K562 (cell line): ENCODE results near the gene TSPAN16. TPM values are rescaled to one million over a fixed set of nuclear protein-coding genes. Genes with fewer than 3 reads are reported as not detected.
"Not testable (repeated sequence)": the region's sequence is repeated elsewhere in the genome, so short reads cannot be mapped to it uniquely, and the experiment has no call there.

Experiments used
- ATAC-seq: fragments of 200-7000 bp; cut with Tn5 transposase; 3 replicates; pipeline ENCODE4 v1.9.1; 2020; ENCODE audit warnings: moderate library complexity
- BruUV-seq: library from RNA; stranded (reverse); fragments of 400-500 nt; replicated peaks from 2 replicates; lab custom pipeline; 2021; lab: Mats Ljungman, UMichigan
- CTCF ChIA-PET: fragments of 300-600 bp; formaldehyde crosslinking; extraction: SDS; loops from one replicate; lab custom pipeline; 2021; ENCODE audit warnings: low intra/inter-chr PET ratio; lab: Yijun Ruan, JAX
- POLR2A ChIA-PET: fragments of 300-600, 350-650 bp; sonication (Branson Sonifier 250); formaldehyde crosslinking; extraction: SDS; loops from one replicate; lab custom pipeline; 2021; ENCODE audit warnings: antibody characterized with exemption, inconsistent platforms; lab: Yijun Ruan, JAX
- DNase-seq, 4 experiments: peaks; one replicate each; pipeline versions ENCODE4 v3.0.0 to v3.0.0-alpha.2; 2011 to 2018; ENCODE audit warnings: low spot score in 3 of 4, mixed read lengths in 3 of 4; ENCODE audit errors: extremely low read depth in 1 of 4
- FAIRE-seq: peaks from 2 replicates; lab custom pipeline; 2011; peaks lifted over from hg19 to GRCh38; lab: Jason Lieb, UNC
- H2AFZ ChIP-seq: 2 replicates; pipeline ENCODE4 v1.6.0; 2011; ENCODE audit warnings: low read depth, low read length, control low read depth, inconsistent platforms
- H3K27ac ChIP-seq: fragments of 200-600 bp; 3 replicates; pipeline ENCODE4 v1.8.0; 2011; ENCODE audit warnings: low read depth, mild to moderate bottlenecking, control low read depth, inconsistent platforms, low read length, moderate library complexity, mixed read lengths; ENCODE audit errors: extremely low read depth
- H3K27me3 ChIP-seq, 2 experiments: fragments of 300-600 bp in 1 of 2; 2 replicates in 1 of 2; 3 replicates in 1 of 2; pipeline versions ENCODE4 v1.6.0 to v1.8.0; 2011; ENCODE audit warnings: inconsistent platforms in 2 of 2, low read length in 2 of 2, mild to moderate bottlenecking in 1 of 2, mixed read lengths in 1 of 2, moderate library complexity in 1 of 2; ENCODE audit not compliant: control insufficient read depth in 2 of 2, insufficient read depth in 2 of 2
- H3K36me3 ChIP-seq: fragments of 300-600 bp; 3 replicates; pipeline ENCODE4 v1.8.0; 2011; ENCODE audit warnings: mild to moderate bottlenecking, low read length, inconsistent platforms; ENCODE audit not compliant: control insufficient read depth, insufficient read depth
- H3K4me1 ChIP-seq, 2 experiments: fragments of 200-600 bp in 1 of 2; replicated peaks in 1 of 2; 2 replicates in 1 of 2; 3 replicates in 1 of 2; pipeline versions ENCODE4 v1.5.1 to v1.8.0; 2011; ENCODE audit warnings: inconsistent platforms in 2 of 2, low read length in 2 of 2, mild to moderate bottlenecking in 1 of 2, mixed read lengths in 1 of 2, moderate library complexity in 1 of 2; ENCODE audit not compliant: control insufficient read depth in 2 of 2, insufficient read depth in 2 of 2
- H3K4me2 ChIP-seq: 2 replicates; pipeline ENCODE4 v1.6.1; 2011; ENCODE audit warnings: low read length, control low read depth, inconsistent platforms, mixed read lengths; ENCODE audit not compliant: insufficient read depth
- H3K4me3 ChIP-seq: fragments of 200-600 bp; sonication (generic), shearing (Covaris generic); 2 replicates; pipeline ENCODE4 v1.5.1; 2016; ENCODE audit warnings: control low read depth, inconsistent platforms
- H3K79me2 ChIP-seq: fragments of 200-600 bp; 3 replicates; pipeline ENCODE4 v1.8.0; 2011; ENCODE audit warnings: low read length, inconsistent platforms; ENCODE audit not compliant: control insufficient read depth, insufficient read depth
- H3K9ac ChIP-seq, 2 experiments: 2 replicates each; pipeline versions ENCODE4 v1.6.0 to v1.6.1; 2011; ENCODE audit warnings: low read depth in 2 of 2, low read length in 2 of 2, control low read depth in 1 of 2, inconsistent platforms in 1 of 2, mild to moderate bottlenecking in 1 of 2, mixed read lengths in 1 of 2; ENCODE audit not compliant: insufficient read depth in 1 of 2
- H3K9me1 ChIP-seq: one replicate; pipeline ENCODE4 v1.6.0; 2011; ENCODE audit warnings: inconsistent platforms, mild to moderate bottlenecking, low read length, moderate library complexity; ENCODE audit not compliant: control insufficient read depth, insufficient read depth
- H3K9me3 ChIP-seq: replicated peaks from 2 replicates; pipeline ENCODE4 v1.5.1; 2011; ENCODE audit warnings: low read depth, low read length, inconsistent platforms; ENCODE audit not compliant: control insufficient read depth, insufficient read depth
- H4K20me1 ChIP-seq: replicated peaks from 2 replicates; pipeline ENCODE4 v1.6.1; 2011; ENCODE audit warnings: low read length, inconsistent platforms, mixed read lengths; ENCODE audit not compliant: control insufficient read depth, insufficient read depth
- KLF16 ChIP-seq: IDR thresholded peaks from 2 replicates; pipeline ENCODE4 v1.6.1; 2016; ENCODE audit warnings: antibody characterized with exemption
- SMARCE1 ChIP-seq: fragments of 450-650 bp; IDR thresholded peaks from 2 replicates; pipeline ENCODE4 v1.7.1; 2016; ENCODE audit warnings: mild to moderate bottlenecking
- ZNF121 ChIP-seq: sonication (generic); formaldehyde crosslinking; conservative IDR thresholded peaks from 2 replicates; pipeline ENCODE4 v1.8.0; 2022; ENCODE audit warnings: missing genetic modification reagents
- WGBS: fragments of 100-300 bp; shearing (Covaris generic); methylation state at CpG from one replicate; pipeline ENCODE4 v1.1.6; 2016; ENCODE audit warnings: low coverage, mixed read lengths; ENCODE audit not compliant: insufficient coverage; ENCODE audit errors: missing lambda C conversion rate; 5-methylcytosine and 5-hydroxymethylcytosine counted together
- in situ Hi-C: fragments of 300-500 bp; cut with MboI; formaldehyde crosslinking; loops from 4 replicates; pipeline ENCODE4 v1.15.0; 2018; ENCODE audit warnings: inconsistent platforms, mixed read lengths
- intact Hi-C: fragments of 100-400 bp; cut with micrococcal nuclease; formaldehyde crosslinking; loops from 2 replicates; pipeline ENCODE4 v1.14.2; 2022
- polyA plus RNA-seq, 8 experiments: library from polyadenylated mRNA; depleted of rRNA in 4 of 8; stranded (reverse) in 5 of 8; unstranded in 3 of 8; fragments of >200 nt; fragmentation: Nextera tagmentation in 2 of 8; fragmentation: Illumina TruSeq in 1 of 8; extraction: Ambion mirVana in 2 of 8; extraction: Trizol in 1 of 8; gene quantifications; 2 replicates each; pipeline versions ENCODE4 v1.2.1 to v1.2.3, GENCODE V29; 2011 to 2014; ENCODE audit warnings: inconsistent platforms in 1 of 8, missing spikeins in 1 of 8
- total RNA-seq, 7 experiments: library from RNA; depleted of rRNA in 6 of 7; stranded (reverse); fragments of >200 nt in 6 of 7; fragmentation: Illumina TruSeq in 2 of 7; extraction: Trizol in 2 of 7; gene quantifications; 2 replicates each; pipeline versions ENCODE4 v1.2.1 to v1.2.3, GENCODE V29; 2011 to 2021; ENCODE audit warnings: low replicate concordance in 1 of 7
- TF ChIP-seq, protein P1 (sequence below), 2 experiments: fragments of 450-650 bp; formaldehyde crosslinking in 1 of 2; IDR thresholded peaks; 2 replicates each; pipeline versions ENCODE4 v1.4.0 to v1.6.1; 2014 to 2020; ENCODE audit warnings: mild to moderate bottlenecking in 2 of 2, borderline replicate concordance in 1 of 2, low read depth in 1 of 2

TSPAN16 gene
- total and polyA plus RNA-seq, 9 of the 15 experiments (the other 6 are each of a cell fraction or from before 2014, with no cell fraction given), result not detected

DNA sequence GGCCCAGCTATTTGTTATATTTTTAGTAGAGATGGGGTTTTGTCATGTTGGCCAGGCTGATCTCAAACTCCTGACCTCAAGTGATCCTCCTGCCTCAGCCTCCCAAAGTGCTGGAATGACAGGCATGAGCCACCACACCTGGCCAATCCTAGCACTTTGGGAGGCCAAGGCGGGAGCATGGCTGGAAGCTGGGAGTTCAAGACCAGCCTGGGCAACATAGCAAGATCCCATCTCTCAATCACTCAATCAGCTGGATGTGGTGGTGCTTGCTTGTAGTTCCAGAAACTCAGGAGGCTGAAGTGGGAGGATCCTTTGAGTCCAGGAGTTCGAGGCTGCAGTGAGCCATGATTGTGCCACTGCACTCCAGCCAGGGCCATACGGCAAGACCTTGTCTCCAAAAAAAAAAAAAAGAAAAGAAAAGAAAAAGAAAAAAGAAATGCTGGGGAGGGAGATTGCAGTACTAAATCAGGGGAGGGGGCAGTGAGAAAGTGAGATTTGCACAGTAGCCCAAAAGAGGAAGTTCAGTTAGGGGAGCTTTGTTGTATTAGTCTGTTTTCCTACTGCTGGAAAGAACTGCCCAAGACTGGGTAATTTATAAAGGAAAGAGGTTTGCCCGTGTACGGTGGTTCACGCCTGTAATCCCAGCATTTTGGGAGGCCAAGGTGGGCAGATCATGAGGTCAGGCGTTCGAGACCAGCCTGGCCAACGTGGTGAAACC, 24.5 kb downstream of the TSPAN16 start:
- POLR2A ChIA-PET, result interaction anchor here (0.5 kb wide), 1 partner anchor 1248 kb away, joined by 4 read pairs; no protein-coding TSS in a partner anchor

More for the DNA sequence above, 24.5 kb downstream of the TSPAN16 start:
- H3K27ac ChIP-seq, DNase-seq, H3K27me3 ChIP-seq, H2AFZ ChIP-seq, H4K20me1 ChIP-seq, H3K9ac ChIP-seq, H3K79me2 ChIP-seq, CTCF ChIA-PET, FAIRE-seq, ATAC-seq, in situ Hi-C loops: not testable (repeated sequence)
- TF ChIP-seq ZNF121 (CRISPR knock-in tag) (peak; percentile 94), SMARCE1 (peak; percentile 46; the same call in 1 of the 2 replicates), KLF16 (0 out of 2 replicates have a peak, but pooled peaks have one; percentile 18)
- TF ChIP-seq, protein P1, sequence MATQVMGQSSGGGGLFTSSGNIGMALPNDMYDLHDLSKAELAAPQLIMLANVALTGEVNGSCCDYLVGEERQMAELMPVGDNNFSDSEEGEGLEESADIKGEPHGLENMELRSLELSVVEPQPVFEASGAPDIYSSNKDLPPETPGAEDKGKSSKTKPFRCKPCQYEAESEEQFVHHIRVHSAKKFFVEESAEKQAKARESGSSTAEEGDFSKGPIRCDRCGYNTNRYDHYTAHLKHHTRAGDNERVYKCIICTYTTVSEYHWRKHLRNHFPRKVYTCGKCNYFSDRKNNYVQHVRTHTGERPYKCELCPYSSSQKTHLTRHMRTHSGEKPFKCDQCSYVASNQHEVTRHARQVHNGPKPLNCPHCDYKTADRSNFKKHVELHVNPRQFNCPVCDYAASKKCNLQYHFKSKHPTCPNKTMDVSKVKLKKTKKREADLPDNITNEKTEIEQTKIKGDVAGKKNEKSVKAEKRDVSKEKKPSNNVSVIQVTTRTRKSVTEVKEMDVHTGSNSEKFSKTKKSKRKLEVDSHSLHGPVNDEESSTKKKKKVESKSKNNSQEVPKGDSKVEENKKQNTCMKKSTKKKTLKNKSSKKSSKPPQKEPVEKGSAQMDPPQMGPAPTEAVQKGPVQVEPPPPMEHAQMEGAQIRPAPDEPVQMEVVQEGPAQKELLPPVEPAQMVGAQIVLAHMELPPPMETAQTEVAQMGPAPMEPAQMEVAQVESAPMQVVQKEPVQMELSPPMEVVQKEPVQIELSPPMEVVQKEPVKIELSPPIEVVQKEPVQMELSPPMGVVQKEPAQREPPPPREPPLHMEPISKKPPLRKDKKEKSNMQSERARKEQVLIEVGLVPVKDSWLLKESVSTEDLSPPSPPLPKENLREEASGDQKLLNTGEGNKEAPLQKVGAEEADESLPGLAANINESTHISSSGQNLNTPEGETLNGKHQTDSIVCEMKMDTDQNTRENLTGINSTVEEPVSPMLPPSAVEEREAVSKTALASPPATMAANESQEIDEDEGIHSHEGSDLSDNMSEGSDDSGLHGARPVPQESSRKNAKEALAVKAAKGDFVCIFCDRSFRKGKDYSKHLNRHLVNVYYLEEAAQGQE (IDR thresholded peaks at IDR 0.05; ENCODE audit: borderline replicate concordance), result peak; percentile 44; the same call in 1 of the 2 replicates
- TF ChIP-seq, protein P1 (CRISPR knock-in tag; IDR thresholded peaks at IDR 0.05; ENCODE audit: low read depth), result not testable (repeated sequence)
- TF ChIP-seq, all 486 proteins: peak for 4; not testable (repeated sequence) for 482
- BruUV-seq, H3K9me1 ChIP-seq, intact Hi-C loops, H3K36me3 ChIP-seq, H3K4me3 ChIP-seq, H3K9me3 ChIP-seq, H3K4me2 ChIP-seq: not testable (repeated sequence)
- WGBS, result 71% methylated on average over 7 of the region's 9 CpGs
- peaks cover 17 to 27% of the 10 kb centered on the region in 2 experiments; a peak in 4 of 5 replicates for H3K4me1 ChIP-seq
